Suppressor macrophage treated with lipopolysaccharide for 4 hours (primary cell): ENCODE measurements around the gene IL24.

ENCODE experiments used
- DNase-seq: peaks from one replicate; pipeline ENCODE4 v3.0.0-alpha.2; 2020

IL24 gene

GRCh38 chr1:206882555-206882954 is 14.7 kb upstream of the IL24 start:
- no peak for DNase-seq

- DNase-seq, result no peak
Measured at GRCh38 chr1:206883160-206883559, 14.1 kb upstream of the IL24 start.

GRCh38 chr1:206883876-206884275 is 13.4 kb upstream of the IL24 start:
- DNase-seq, result no peak

DNA sequence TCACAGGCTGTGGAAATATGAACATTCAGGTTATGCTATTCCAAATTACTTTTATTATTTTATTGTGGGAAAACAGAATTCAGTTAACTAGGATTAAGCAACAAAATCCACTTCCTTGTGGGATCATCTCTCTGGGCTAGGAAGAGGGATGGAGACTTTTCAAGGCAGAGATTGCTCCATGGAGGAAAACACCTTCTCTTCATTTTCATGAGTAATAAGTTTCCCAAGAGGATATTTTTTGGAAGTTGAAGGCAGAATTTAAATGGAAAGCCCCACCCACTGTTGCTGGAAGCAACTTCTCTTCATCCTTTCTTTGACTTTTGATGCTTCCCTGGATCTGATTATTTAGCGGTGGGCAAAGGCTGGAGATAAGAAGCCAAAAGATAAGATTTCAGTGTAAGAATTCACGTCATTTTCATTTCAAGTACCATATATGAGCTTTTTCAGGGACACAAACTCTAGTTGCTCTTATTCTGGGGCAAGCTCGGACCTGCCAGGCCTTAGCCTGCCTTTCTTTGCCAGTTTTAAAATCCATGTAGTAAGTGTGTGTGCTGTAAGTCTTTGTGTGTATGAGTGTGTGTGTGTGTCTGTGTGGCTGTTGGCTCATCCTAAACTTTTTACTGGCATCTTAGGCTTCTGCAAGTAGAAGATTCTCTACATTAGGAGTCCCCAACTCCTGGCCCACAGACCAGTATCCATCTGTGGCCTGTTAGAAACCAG is 11.7 kb upstream of the IL24 start:
- no peak for DNase-seq

DNA sequence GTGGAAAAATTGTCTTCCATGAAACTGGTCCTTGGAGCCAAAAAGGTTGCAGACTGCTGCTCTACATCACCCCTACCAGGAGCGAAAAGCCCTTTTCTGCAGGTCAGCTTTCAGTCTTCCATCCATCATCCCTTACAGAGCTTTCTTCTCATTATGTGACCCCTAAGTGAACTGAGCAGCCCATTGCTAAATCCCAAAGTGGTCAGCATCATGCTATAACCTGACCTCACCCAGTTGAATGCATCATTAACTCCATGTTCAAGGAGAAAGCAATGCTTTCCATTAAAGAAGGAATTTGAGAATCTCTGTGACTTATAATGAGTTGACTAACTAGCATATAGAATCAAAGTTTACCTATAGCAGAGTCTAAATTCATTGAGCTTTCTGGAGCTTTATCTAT is 10.4 kb upstream of the IL24 start:
- no peak for DNase-seq

GRCh38 chr1:206887701-206888100 is 9.5 kb upstream of the IL24 start:
- DNase-seq, result no peak

GRCh38 chr1:206890125-206891060 is 6.8 kb upstream of the IL24 start:
- peak; percentile 89 for DNase-seq

DNA sequence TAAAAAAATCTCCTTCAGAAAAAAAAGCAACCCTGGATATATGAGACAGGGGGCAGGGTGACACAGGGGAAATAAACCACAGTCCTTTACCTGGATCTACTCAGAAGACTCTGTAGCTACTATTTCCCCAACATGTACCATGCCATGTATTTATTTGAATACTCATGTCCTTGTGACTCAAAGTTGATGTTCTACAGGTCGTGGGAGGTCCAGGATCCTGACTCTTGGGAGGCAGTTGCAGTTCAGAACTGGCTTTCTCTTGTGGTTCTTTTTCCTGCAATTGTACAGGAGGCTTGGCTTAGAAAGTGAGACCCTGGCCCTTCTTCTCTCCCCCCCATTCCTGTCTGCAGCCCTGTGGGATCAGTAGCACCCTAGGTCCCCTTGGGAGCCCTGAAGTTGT is 5.8 kb upstream of the IL24 start:
- no peak for DNase-seq

- DNase-seq, result no peak
Measured at GRCh38 chr1:206892351-206892984, 4.8 kb upstream of the IL24 start.

DNA sequence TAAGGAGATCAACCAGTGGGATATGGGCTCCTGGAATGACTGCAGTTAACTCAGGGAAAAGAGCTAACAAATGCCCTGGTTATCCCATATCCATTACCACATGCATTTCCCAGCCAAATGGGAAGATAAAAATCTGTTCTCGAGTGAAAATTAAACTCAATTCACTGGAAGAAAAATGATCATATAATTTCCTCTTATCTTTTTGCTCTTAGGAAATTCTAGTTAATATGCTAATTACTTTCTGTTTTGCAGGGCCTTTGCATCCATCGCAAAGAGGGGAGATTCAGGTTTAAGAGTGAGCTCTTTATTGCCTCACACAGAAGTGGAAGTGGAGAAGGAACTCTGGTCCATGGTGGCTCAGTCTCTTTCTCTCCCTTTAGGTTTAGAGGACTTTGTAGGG is 3.9 kb upstream of the IL24 start:
- DNase-seq, result no peak

DNA sequence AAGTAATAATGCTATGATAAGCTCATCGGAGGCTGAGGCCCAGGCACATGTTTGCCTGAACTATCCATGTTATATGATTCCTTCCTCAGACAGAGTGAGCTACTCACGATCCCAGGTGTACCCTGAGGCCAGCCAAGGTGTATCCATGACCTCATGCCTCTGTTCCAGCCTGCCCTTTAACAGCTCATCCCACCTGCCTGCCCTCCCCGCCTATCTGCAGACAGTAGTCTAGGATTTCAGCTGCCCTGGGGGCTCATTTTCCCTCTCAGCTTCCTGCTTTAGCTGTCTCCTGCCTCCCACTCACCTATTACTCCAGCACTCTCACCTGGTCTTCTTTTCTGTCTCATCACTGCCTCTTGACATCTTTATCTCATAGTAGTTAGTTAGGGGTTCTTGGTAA is 1.9 kb upstream of the IL24 start:
- no peak for DNase-seq

GRCh38 chr1:206895837-206896242 is 1.4 kb upstream of the IL24 start:
- no peak for DNase-seq

DNA sequence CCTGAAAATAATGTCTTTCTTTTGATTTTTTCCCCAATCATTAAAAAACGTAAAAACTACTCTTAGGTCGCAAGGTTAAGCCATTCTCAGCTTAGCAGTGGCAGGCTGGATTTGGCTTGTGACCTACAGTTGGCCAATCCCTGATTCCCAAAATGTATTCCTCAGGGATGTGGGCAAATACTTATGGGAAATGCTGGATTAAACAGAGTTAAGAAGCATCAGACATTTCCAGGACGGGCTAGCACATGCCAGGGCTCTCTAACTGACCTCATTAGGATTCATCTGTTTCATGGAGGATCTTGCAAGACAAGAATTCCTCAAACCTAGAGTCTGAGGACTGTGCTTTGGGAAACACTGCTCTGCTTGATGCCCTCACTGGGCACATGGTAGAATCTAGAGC is 982 bp upstream of the IL24 start:
- DNase-seq, result no peak

DNA sequence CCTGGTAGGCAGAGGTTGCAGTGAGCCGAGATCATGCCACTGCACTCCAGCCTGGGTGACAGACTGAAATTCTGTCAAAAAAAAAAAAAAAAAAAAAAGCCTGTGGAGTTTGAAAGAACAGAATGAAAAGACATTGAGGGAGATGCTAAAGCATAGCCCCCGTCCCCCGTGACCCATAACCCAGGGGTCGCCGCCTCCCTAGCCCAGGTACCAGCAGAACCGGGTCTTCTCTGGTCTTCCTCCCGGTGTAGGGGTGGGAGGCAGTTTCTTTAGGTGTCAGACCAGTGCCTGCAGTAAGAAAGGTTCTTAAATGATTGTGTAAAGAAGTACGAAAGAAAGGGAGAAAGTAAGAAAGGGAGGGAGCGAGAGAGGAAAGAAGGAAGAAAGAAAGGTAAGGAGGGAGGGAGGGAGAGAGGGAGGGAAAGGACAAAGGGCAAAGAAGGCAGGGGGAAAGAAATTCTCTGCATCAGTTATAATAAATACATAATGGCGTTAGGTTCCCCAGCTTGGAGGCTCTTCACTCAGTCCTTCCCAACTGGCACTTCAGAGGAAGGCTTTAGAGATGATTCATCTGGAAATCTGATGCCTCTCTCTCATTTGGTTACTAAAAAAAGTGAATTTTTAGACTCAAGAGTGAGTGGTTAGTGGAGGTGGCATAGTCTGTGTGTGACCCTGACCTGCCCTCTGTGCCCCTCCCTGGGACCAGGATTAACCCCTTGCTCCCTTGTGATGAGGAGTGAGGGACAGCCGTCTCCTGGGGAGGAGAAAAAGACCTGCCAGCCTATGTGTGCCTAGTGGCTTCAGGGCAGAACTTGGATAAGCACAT is 1.1 kb downstream of the IL24 start:
- DNase-seq, result no peak

DNA sequence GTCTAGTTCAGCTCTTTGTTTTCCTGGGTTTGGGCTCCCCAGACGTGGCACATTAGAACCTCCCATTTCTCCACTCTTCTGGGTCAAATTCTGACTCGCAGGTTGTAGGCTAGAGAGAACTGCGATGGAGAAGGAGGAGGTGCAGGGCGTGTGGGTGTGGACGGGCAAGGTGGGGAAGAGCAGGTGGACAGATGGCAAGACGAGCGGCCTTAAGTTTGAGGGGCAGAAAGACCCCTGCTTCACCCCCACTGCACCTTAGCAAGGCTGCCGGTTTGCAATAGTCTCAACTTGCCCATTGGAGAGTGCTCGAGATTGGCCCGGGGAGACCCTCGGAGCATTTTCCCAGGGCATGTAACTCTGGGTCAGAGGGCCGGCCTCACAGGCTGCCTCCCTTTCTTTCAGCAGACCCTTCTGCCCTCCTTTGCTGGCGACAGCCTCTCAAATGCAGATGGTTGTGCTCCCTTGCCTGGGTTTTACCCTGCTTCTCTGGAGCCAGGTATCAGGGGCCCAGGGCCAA is 1.7 kb downstream of the IL24 start:
- DNase-seq, result no peak

- no peak for DNase-seq
Measured at GRCh38 chr1:206899717-206900116, 2.5 kb downstream of the IL24 start.

DNA sequence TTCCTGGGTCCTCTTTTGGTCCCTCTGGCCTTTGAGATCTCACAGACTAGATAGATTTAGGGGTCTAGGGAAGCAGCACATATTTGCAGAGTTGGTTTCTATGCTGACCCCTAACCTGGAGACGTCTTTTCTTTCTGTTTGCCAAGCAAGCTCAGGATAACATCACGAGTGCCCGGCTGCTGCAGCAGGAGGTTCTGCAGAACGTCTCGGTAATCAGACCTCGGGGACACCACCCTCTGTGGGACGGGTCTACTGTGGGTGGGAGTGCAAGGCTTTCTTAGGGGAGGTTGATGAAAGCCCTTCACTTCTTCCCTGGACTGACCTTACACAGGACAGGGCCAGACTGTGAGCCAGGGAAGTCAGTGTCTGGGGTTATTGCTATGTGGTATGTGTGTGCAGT is 2.9 kb downstream of the IL24 start:
- no peak for DNase-seq

- DNase-seq, result no peak
Measured at GRCh38 chr1:206901944-206902343, 4.7 kb downstream of the IL24 start.

DNA sequence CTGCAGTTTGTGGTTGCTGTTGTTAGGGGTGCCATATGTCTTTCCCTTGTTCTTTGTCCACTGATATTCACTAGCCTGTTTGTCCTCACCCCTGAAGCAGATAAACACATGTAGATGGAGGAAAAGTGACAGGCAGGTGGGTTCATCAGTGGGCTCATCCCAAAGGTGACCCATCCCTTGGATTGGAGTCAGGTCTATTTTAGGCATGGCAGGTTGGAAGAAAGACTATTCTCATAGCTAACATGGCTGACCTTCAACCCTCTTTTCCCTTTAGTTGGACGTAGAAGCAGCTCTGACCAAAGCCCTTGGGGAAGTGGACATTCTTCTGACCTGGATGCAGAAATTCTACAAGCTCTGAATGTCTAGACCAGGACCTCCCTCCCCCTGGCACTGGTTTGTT is 5.5 kb downstream of the IL24 start:
- DNase-seq, result no peak

DNA sequence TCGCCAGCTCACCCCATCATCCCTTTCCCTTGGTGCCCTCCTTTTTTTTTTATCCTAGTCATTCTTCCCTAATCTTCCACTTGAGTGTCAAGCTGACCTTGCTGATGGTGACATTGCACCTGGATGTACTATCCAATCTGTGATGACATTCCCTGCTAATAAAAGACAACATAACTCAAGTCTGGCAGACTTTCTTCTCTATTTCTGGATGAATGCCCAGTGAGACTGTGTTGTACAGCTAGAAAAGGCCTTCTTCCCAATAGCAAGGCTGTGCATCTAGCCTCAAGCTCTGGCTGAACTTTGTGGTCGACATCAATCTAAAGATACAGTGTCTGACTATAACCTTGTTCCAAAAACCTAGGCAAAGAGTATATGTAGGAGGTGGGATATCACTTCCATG is 6.4 kb downstream of the IL24 start:
- DNase-seq, result no peak

GRCh38 chr1:206904423-206905142 is 7.3 kb downstream of the IL24 start:
- DNase-seq, result no peak
